Left renal pelvis (tissue), 4 donors: ENCODE data around the gene DHCR24. TPM values are rescaled to one million over a fixed set of nuclear protein-coding genes. Genes with fewer than 3 reads are reported as not detected.

Source experiments
- DNase-seq, 4 donors: peaks; one replicate each; pipeline ENCODE4 v3.0.0-alpha.2; 2013; ENCODE audit warnings: low read depth in 4 of 4, low spot score in 3 of 4
- polyA plus RNA-seq, 4 donors: library from polyadenylated mRNA; unstranded; fragments of 120-200 nt; gene quantifications; one replicate each; pipeline ENCODE4 v1.2.1, GENCODE V29; 2013; ENCODE audit not compliant: insufficient read length in 4 of 4

DHCR24 gene
- polyA plus RNA-seq, 4 donors: 33.2 to 88.0 (median 70.4) TPM

- no peak for DNase-seq
Observed at GRCh38 chr1:54819733-54820132, 67.3 kb downstream of the DHCR24 start.

- no peak for DNase-seq
Observed at GRCh38 chr1:54819195-54819536, 67.8 kb downstream of the DHCR24 start.

- no peak for DNase-seq
Observed at GRCh38 chr1:54818461-54819194, 68.4 kb downstream of the DHCR24 start.

- DNase-seq: no peak
Observed at GRCh38 chr1:54816951-54817350, 70.0 kb downstream of the DHCR24 start.

GRCh38 chr1:54816130-54816529 is 70.9 kb downstream of the DHCR24 start:
- DNase-seq: no peak

GRCh38 chr1:54815086-54815876 is 71.7 kb downstream of the DHCR24 start:
- no peak for DNase-seq

GRCh38 chr1:54814571-54814970 is 72.4 kb downstream of the DHCR24 start:
- no peak for DNase-seq

- no peak for DNase-seq
Observed at GRCh38 chr1:54814126-54814498, 72.9 kb downstream of the DHCR24 start.

GRCh38 chr1:54813485-54814125 is 73.4 kb downstream of the DHCR24 start:
- DNase-seq: no peak

GRCh38 chr1:54812801-54813484 is 74.1 kb downstream of the DHCR24 start:
- DNase-seq: no peak

- DNase-seq: no peak
Observed at GRCh38 chr1:54811739-54812655, 75.0 kb downstream of the DHCR24 start.

- DNase-seq: no peak
Observed at GRCh38 chr1:54811066-54811465, 75.9 kb downstream of the DHCR24 start.

GRCh38 chr1:54810153-54810942 is 76.6 kb downstream of the DHCR24 start:
- DNase-seq: no peak

GRCh38 chr1:54809496-54810074 is 77.4 kb downstream of the DHCR24 start:
- no peak for DNase-seq

GRCh38 chr1:54808443-54809207 is 78.4 kb downstream of the DHCR24 start:
- no peak for DNase-seq

GRCh38 chr1:54807756-54808155 is 79.2 kb downstream of the DHCR24 start:
- no peak for DNase-seq

GRCh38 chr1:54806931-54807611 is 79.9 kb downstream of the DHCR24 start:
- DNase-seq: no peak

GRCh38 chr1:54805981-54806381 is 81.0 kb downstream of the DHCR24 start:
- no peak for DNase-seq
